ENCODE data around the gene SFXN2. TPM values are rescaled to one million over a fixed set of nuclear protein-coding genes. Genes with fewer than 3 reads are reported as not detected.

Gene SFXN2
- total RNA-seq, 4 donors from 2014 or later: 1.2 to 16.9 (median 8.5) TPM

- H3K4me1 ChIP-seq: peaks cover 32 to 36% of the 10 kb centered on the region in 2 donors
- no peaks in the 10 kb centered on the region for H3K9me3 ChIP-seq
- no peaks in the 10 kb centered on the region for H3K27me3 ChIP-seq
- intact Hi-C loops (cut with DNase I; ENCODE audit: low total_unique reads): no loop called here
- H3K27ac ChIP-seq: peak overlapping the region; percentile 87 to 89
- H3K4me3 ChIP-seq: peak overlapping the region in 1 of 2 donors; percentile 3
- TF ChIP-seq CTCF (IDR thresholded peaks at IDR 0.05): no peak
- TF ChIP-seq POLR2A (IDR thresholded peaks at IDR 0.05): no peak
- H3K36me3 ChIP-seq: no peaks in the 10 kb centered on the region
- peak; percentile 70 to 82 for DNase-seq
These were observed 68.5 kb downstream of the SFXN2 start for GRCh38 chr10:102782673-102783551.

DNA sequence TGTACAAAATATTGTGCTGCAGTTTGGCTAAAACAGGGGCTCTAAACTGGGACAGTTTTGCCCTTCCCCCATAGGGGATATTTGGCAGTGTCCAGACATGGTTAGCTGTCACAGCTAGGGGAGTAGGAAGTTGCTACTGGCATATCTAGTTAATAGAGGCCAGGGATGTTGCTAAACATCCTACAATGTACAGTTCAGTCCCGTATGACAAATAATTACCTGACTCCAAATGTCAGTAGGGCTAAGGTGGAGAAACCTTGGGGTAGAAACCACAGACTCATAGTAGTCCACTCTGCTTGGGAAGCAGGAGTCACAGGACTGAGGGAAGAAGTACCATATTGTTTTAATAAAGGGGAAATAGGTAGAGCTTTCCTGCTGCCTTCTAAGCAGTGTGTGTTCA lies 69.1 kb downstream of the SFXN2 start:
- Histone ChIP-seq H3K27ac (peak overlapping the region; percentile 87 to 89), H3K27me3 (no peaks in the 10 kb centered on the region), H3K4me1 (peaks cover 31 to 32% of the 10 kb centered on the region in 2 donors), H3K9me3 (no peaks in the 10 kb centered on the region), H3K36me3 (no peaks in the 10 kb centered on the region), H3K4me3 (no peak overlapping the region)
- TF ChIP-seq CTCF (IDR thresholded peaks at IDR 0.05) (no peak), POLR2A (IDR thresholded peaks at IDR 0.05) (no peak)
- intact Hi-C loops (cut with DNase I; ENCODE audit: low total_unique reads): no loop called here
- no peak for DNase-seq

DNA sequence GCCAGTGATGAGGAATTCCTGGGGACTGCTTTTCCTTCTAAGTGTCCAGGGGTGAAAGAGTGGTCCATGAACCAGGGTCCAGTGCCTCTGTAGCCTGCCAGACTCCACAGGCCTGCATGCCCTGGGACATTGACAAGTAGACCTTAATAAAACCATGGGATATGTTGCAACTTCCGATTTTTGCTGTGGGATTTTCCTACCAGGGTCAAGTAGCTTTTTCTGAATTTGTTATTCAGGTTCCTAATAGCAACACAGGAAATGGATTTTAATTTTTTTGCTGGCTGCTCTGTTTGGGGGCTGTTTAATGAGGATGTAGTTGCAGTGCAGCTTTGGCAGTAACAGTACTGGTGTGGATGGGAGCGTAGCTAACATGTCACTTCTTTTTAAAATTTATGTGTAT lies 71.4 kb downstream of the SFXN2 start:
- Histone ChIP-seq H3K4me1 (peaks cover 17 to 27% of the 10 kb centered on the region in 2 donors), H3K4me3 (no peak overlapping the region), H3K36me3 (no peaks in the 10 kb centered on the region), H3K9me3 (no peaks in the 10 kb centered on the region), H3K27ac (peak overlapping the region; percentile 52 to 74), H3K27me3 (no peaks in the 10 kb centered on the region)
- intact Hi-C loops (cut with DNase I; ENCODE audit: low total_unique reads): no loop called here
- no peak for DNase-seq
- TF ChIP-seq POLR2A (IDR thresholded peaks at IDR 0.05) (no peak), CTCF (IDR thresholded peaks at IDR 0.05) (no peak)

DNA sequence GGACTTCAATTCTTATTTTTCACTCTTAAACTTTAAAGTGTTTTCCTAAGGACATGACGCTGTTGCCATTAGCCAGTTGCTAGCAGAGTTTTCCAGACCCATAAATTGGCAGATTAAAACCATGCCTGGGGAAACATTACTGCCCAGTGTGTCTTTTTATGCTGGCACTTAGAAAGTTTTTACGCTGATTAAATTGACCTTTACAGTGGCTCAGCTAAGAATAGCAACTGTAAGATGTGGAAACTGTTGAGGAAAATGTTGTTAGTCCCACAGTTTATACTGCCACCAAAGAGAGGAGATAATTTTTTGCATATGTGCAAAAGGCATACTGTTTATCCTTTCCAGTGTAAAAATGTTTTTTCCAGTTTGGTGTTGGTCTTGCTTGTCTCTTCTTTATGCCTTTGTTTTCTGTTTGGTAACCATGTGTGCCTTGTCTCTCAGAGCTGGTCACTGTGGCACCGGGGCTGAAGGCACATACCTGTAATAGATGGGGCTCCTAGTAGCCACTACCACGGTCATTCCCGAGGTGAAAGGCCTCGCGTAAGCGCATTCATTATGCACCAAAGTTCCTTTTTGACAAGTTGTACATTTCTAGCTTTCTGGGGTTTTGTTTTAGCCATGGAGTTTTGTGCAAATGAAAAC lies 77.4 kb downstream of the SFXN2 start:
- Histone ChIP-seq H3K4me3 (no peak overlapping the region), H3K36me3 (no peaks in the 10 kb centered on the region), H3K27ac (peak overlapping the region in 1 of 2 donors; percentile 3), H3K4me1 (peaks cover 0 to 5% of the 10 kb centered on the region in 2 donors), H3K9me3 (no peaks in the 10 kb centered on the region), H3K27me3 (no peaks in the 10 kb centered on the region)
- no peak for DNase-seq
- intact Hi-C loops (cut with DNase I; ENCODE audit: low total_unique reads): loop anchor here (10.0 kb wide), 1 partner anchor 47 kb away; the partner anchor contains the start of gene WBP1L
- no peak for TF ChIP-seq POLR2A (IDR thresholded peaks at IDR 0.05)
- no peak for TF ChIP-seq CTCF (IDR thresholded peaks at IDR 0.05)

Other genes starting within 250 kb of the SFXN2 start
- 100 to 1,000 TPM in 1 of 4 donors, 10 to 100 TPM in 3; 38.7 to 106 (median 70.9) TPM for gene ACTR1A, start 211.9 kb upstream of the SFXN2 start, total RNA-seq
- gene SUFU, start 210.7 kb upstream of the SFXN2 start, total RNA-seq: 10 to 100 TPM in 2 of 4 donors, 1 to 10 TPM in 2; 2.8 to 20.7 (median 12.3) TPM
- gene TRIM8, start 70.2 kb upstream of the SFXN2 start, total RNA-seq: 100 to 1,000 TPM in 2 of 4 donors, 10 to 100 TPM in 2; 71.2 to 119 (median 102) TPM
- gene ARL3, start 239 bp upstream of the SFXN2 start, total RNA-seq: 10 to 100 TPM in 3 of 4 donors, 1 to 10 TPM in 1; 7.1 to 19.9 (median 11.0) TPM
- 10 to 100 TPM; 27.4 to 79.2 (median 55.3) TPM for gene WBP1L, start 29.3 kb downstream of the SFXN2 start, total RNA-seq
- gene CYP17A1, start 122.8 kb downstream of the SFXN2 start, total RNA-seq: 1 to 10 TPM in 2 of 4 donors, under 1 TPM in 1, not detected in 1; 0.83 to 3.6 (median 1.6) TPM
- gene BORCS7, start 139.6 kb downstream of the SFXN2 start, total RNA-seq: 10 to 100 TPM; 17.6 to 80.2 (median 44.7) TPM
- gene AS3MT, start 154.8 kb downstream of the SFXN2 start, total RNA-seq: 10 to 100 TPM in 1 of 4 donors, 1 to 10 TPM in 2, under 1 TPM in 1; 0.51 to 15.3 (median 2.6) TPM
- 10 to 100 TPM in 1 of 4 donors, 1 to 10 TPM in 3; 5.1 to 11.0 (median 7.4) TPM for gene CNNM2, start 203.7 kb downstream of the SFXN2 start, total RNA-seq

Measured in uterus (tissue), 4 donors.